ENCODE data around the gene NDC80.

DNA sequence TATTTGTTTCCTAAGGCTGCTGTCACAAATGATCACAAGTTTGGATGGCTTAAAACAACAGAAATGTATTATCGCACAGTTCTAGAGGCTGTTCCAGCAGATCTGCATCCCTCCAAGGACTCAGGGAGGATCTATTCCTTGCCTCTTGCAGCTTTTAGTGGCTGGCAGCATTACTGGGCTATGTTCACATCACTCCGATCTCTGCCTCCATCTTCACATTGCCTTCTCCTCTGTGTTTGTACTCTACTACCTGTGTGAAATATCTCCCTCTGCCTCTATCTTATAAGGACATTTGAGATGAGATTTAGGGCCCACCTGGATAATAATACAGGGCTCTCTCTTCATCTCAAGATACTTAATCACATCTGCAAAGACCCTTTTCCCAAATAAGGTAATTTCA lies 18.9 kb downstream of the NDC80 start:
- TF ChIP-seq, protein P1, sequence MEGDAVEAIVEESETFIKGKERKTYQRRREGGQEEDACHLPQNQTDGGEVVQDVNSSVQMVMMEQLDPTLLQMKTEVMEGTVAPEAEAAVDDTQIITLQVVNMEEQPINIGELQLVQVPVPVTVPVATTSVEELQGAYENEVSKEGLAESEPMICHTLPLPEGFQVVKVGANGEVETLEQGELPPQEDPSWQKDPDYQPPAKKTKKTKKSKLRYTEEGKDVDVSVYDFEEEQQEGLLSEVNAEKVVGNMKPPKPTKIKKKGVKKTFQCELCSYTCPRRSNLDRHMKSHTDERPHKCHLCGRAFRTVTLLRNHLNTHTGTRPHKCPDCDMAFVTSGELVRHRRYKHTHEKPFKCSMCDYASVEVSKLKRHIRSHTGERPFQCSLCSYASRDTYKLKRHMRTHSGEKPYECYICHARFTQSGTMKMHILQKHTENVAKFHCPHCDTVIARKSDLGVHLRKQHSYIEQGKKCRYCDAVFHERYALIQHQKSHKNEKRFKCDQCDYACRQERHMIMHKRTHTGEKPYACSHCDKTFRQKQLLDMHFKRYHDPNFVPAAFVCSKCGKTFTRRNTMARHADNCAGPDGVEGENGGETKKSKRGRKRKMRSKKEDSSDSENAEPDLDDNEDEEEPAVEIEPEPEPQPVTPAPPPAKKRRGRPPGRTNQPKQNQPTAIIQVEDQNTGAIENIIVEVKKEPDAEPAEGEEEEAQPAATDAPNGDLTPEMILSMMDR (IDR thresholded peaks at IDR 0.05): no peak
- no peak for TF ChIP-seq POLR2AphosphoS5 (IDR thresholded peaks at IDR 0.05)
